Activated naive CD8-positive, alpha-beta T cell treated with anti-CD3 and anti-CD28 coated beads, Interleukin-2, amount 50 U/mL, for 24 hours (primary cell): ENCODE results near the gene MPPED2.

Source experiments
- ATAC-seq: fragments of 150-1000 bp; cut with Tn5 transposase; one replicate; pipeline ENCODE4 v1.10.0; 2021
- DNase-seq: peaks from one replicate; pipeline ENCODE4 v3.0.0; 2021
- H3K27ac Mint-ChIP-seq: one replicate; pipeline ENCODE4 v1.8.0; 2021; ENCODE audit warnings: mild to moderate bottlenecking, mixed read lengths
- H3K27me3 Mint-ChIP-seq: one replicate; pipeline ENCODE4 v1.8.0; 2021; ENCODE audit warnings: mixed read lengths
- H3K36me3 Mint-ChIP-seq: one replicate; pipeline ENCODE4 v1.8.0; 2021; ENCODE audit warnings: low read depth, mixed read lengths
- H3K4me1 Mint-ChIP-seq: one replicate; pipeline ENCODE4 v1.8.0; 2021; ENCODE audit warnings: mixed read lengths
- H3K4me3 Mint-ChIP-seq: one replicate; pipeline ENCODE4 v1.8.0; 2021; ENCODE audit warnings: mild to moderate bottlenecking, moderate library complexity, mixed read lengths
- H3K9me3 Mint-ChIP-seq: one replicate; pipeline ENCODE4 v1.8.0; 2021; ENCODE audit warnings: mixed read lengths

Gene MPPED2

GRCh38 chr11:30586251-30587144 is at the start of gene MPPED2:
TSS of gene MPPED2 (minus strand) at chr11:30586353. CDS start at chr11:30580373, 5,980 bp downstream.
- H3K9me3 Mint-ChIP-seq = no peaks in the 10 kb centered on the region
- H3K27me3 Mint-ChIP-seq = peaks cover 49% of the 10 kb centered on the region
- H3K4me1 Mint-ChIP-seq = peaks cover 10% of the 10 kb centered on the region
- DNase-seq (peak; percentile 37), ATAC-seq (peak; percentile 82)
- peak within 1 kb of the TSS; percentile 68 for H3K4me3 Mint-ChIP-seq
- no peak within 1 kb of the TSS for H3K27ac Mint-ChIP-seq
- H3K36me3 Mint-ChIP-seq = no peaks in the 10 kb centered on the region

- no peak overlapping the region for H3K4me3 Mint-ChIP-seq
- ATAC-seq (no peak), DNase-seq (no peak)
- peaks cover 5% of the 10 kb centered on the region for H3K9me3 Mint-ChIP-seq
- no peaks in the 10 kb centered on the region for H3K4me1 Mint-ChIP-seq
- H3K36me3 Mint-ChIP-seq = no peaks in the 10 kb centered on the region
- peaks cover 7% of the 10 kb centered on the region for H3K27me3 Mint-ChIP-seq
- H3K27ac Mint-ChIP-seq = no peak overlapping the region
Observed at GRCh38 chr11:30635401-30635989, 49.3 kb upstream of the MPPED2 start.

- H3K9me3 Mint-ChIP-seq = peaks cover 5% of the 10 kb centered on the region
- H3K4me3 Mint-ChIP-seq = no peak overlapping the region
- H3K36me3 Mint-ChIP-seq = no peaks in the 10 kb centered on the region
- peaks cover 7% of the 10 kb centered on the region for H3K27me3 Mint-ChIP-seq
- ATAC-seq (no peak), DNase-seq (no peak)
- H3K27ac Mint-ChIP-seq = no peak overlapping the region
- H3K4me1 Mint-ChIP-seq = no peaks in the 10 kb centered on the region
Observed at GRCh38 chr11:30631148-30631547, 45.0 kb upstream of the MPPED2 start.

GRCh38 chr11:30619767-30620166 is 33.6 kb upstream of the MPPED2 start:
- no peak for DNase-seq
- no peak for ATAC-seq
- Mint-ChIP-seq H3K4me1 (no peaks in the 10 kb centered on the region), H3K27ac (no peak overlapping the region), H3K36me3 (no peaks in the 10 kb centered on the region), H3K27me3 (peaks cover 3% of the 10 kb centered on the region), H3K4me3 (no peak overlapping the region), H3K9me3 (peaks cover 12% of the 10 kb centered on the region)

GRCh38 chr11:30617762-30618161 is 31.6 kb upstream of the MPPED2 start:
- H3K4me3 Mint-ChIP-seq = no peak overlapping the region
- H3K4me1 Mint-ChIP-seq = no peaks in the 10 kb centered on the region
- DNase-seq = no peak
- H3K27me3 Mint-ChIP-seq = peaks cover 3% of the 10 kb centered on the region
- H3K27ac Mint-ChIP-seq = no peak overlapping the region
- no peak for ATAC-seq
- H3K9me3 Mint-ChIP-seq = peaks cover 7% of the 10 kb centered on the region
- no peaks in the 10 kb centered on the region for H3K36me3 Mint-ChIP-seq

- no peaks in the 10 kb centered on the region for H3K9me3 Mint-ChIP-seq
- no peaks in the 10 kb centered on the region for H3K36me3 Mint-ChIP-seq
- ATAC-seq (no peak), DNase-seq (no peak)
- no peak overlapping the region for H3K4me3 Mint-ChIP-seq
- no peak overlapping the region for H3K27ac Mint-ChIP-seq
- peaks cover 4% of the 10 kb centered on the region for H3K27me3 Mint-ChIP-seq
- H3K4me1 Mint-ChIP-seq = no peaks in the 10 kb centered on the region
Observed at GRCh38 chr11:30610628-30611027, 24.5 kb upstream of the MPPED2 start.

GRCh38 chr11:30608534-30608933 is 22.4 kb upstream of the MPPED2 start:
- no peaks in the 10 kb centered on the region for H3K4me1 Mint-ChIP-seq
- no peaks in the 10 kb centered on the region for H3K36me3 Mint-ChIP-seq
- no peak overlapping the region for H3K4me3 Mint-ChIP-seq
- ATAC-seq = no peak
- H3K9me3 Mint-ChIP-seq = no peaks in the 10 kb centered on the region
- no peak for DNase-seq
- no peak overlapping the region for H3K27ac Mint-ChIP-seq
- peaks cover 4% of the 10 kb centered on the region for H3K27me3 Mint-ChIP-seq

GRCh38 chr11:30605036-30605605 is 19.0 kb upstream of the MPPED2 start:
- ATAC-seq (no peak), DNase-seq (no peak)
- Mint-ChIP-seq H3K4me1 (no peaks in the 10 kb centered on the region), H3K27me3 (peaks cover 4% of the 10 kb centered on the region), H3K36me3 (no peaks in the 10 kb centered on the region), H3K9me3 (peaks cover 10% of the 10 kb centered on the region), H3K4me3 (no peak overlapping the region), H3K27ac (no peak overlapping the region)

- H3K27ac Mint-ChIP-seq = no peak overlapping the region
- peaks cover 4% of the 10 kb centered on the region for H3K27me3 Mint-ChIP-seq
- H3K9me3 Mint-ChIP-seq = peaks cover 13% of the 10 kb centered on the region
- no peak overlapping the region for H3K4me3 Mint-ChIP-seq
- H3K36me3 Mint-ChIP-seq = no peaks in the 10 kb centered on the region
- DNase-seq = no peak
- H3K4me1 Mint-ChIP-seq = no peaks in the 10 kb centered on the region
- ATAC-seq = no peak
Observed at GRCh38 chr11:30603357-30603756, 17.2 kb upstream of the MPPED2 start.

GRCh38 chr11:30596832-30597231 is 10.7 kb upstream of the MPPED2 start:
- Mint-ChIP-seq H3K9me3 (peaks cover 13% of the 10 kb centered on the region), H3K4me3 (no peak overlapping the region), H3K27me3 (no peaks in the 10 kb centered on the region), H3K4me1 (no peaks in the 10 kb centered on the region), H3K27ac (no peak overlapping the region), H3K36me3 (no peaks in the 10 kb centered on the region)
- ATAC-seq (no peak), DNase-seq (no peak)

- ATAC-seq (no peak), DNase-seq (no peak)
- H3K36me3 Mint-ChIP-seq = no peaks in the 10 kb centered on the region
- H3K4me1 Mint-ChIP-seq = no peaks in the 10 kb centered on the region
- H3K27me3 Mint-ChIP-seq = no peaks in the 10 kb centered on the region
- peaks cover 10% of the 10 kb centered on the region for H3K9me3 Mint-ChIP-seq
- H3K27ac Mint-ChIP-seq = no peak overlapping the region
- no peak overlapping the region for H3K4me3 Mint-ChIP-seq
Observed at GRCh38 chr11:30595934-30596333, 9.8 kb upstream of the MPPED2 start.

GRCh38 chr11:30594646-30595411 is 8.7 kb upstream of the MPPED2 start:
- no peaks in the 10 kb centered on the region for H3K36me3 Mint-ChIP-seq
- no peak overlapping the region for H3K27ac Mint-ChIP-seq
- no peak for ATAC-seq
- no peak for DNase-seq
- H3K9me3 Mint-ChIP-seq = peaks cover under 1% of the 10 kb centered on the region
- H3K4me3 Mint-ChIP-seq = no peak overlapping the region
- no peaks in the 10 kb centered on the region for H3K4me1 Mint-ChIP-seq
- H3K27me3 Mint-ChIP-seq = no peaks in the 10 kb centered on the region

- peaks cover 10% of the 10 kb centered on the region for H3K4me1 Mint-ChIP-seq
- ATAC-seq (no peak), DNase-seq (no peak)
- H3K36me3 Mint-ChIP-seq = no peaks in the 10 kb centered on the region
- peak overlapping the region; percentile 68 for H3K4me3 Mint-ChIP-seq
- peaks cover 42% of the 10 kb centered on the region for H3K27me3 Mint-ChIP-seq
- H3K27ac Mint-ChIP-seq = no peak overlapping the region
- no peaks in the 10 kb centered on the region for H3K9me3 Mint-ChIP-seq
Observed at GRCh38 chr11:30587269-30587812, 1.2 kb upstream of the MPPED2 start.

- Mint-ChIP-seq H3K27ac (no peak overlapping the region), H3K4me1 (peaks cover 10% of the 10 kb centered on the region), H3K9me3 (no peaks in the 10 kb centered on the region), H3K27me3 (peaks cover 49% of the 10 kb centered on the region), H3K36me3 (no peaks in the 10 kb centered on the region), H3K4me3 (peak overlapping the region; percentile 68)
- ATAC-seq (no peak), DNase-seq (no peak)
Observed at GRCh38 chr11:30585892-30586250, 282 bp downstream of the MPPED2 start.
